Stimulated activated CD8-positive, alpha-beta memory T cell treated with anti-CD3 and anti-CD28 coated beads, Interleukin-12 subunit alpha, Interleukin-12 subunit beta, amount 100 ng/mL, for 1 hour (primary cell): ENCODE results near the gene TUFT1.
"Not testable (repeated sequence)": the region's sequence is repeated elsewhere in the genome, so short reads cannot be mapped to it uniquely, and the experiment has no call there.

Source experiments
- DNase-seq: peaks from one replicate; pipeline ENCODE4 v3.0.0-alpha.2; 2020; ENCODE audit warnings: low read depth

The TUFT1 gene

GRCh38 chr1:151512801-151513625 lies 27.1 kb upstream of the TUFT1 start:
- DNase-seq: no peak

GRCh38 chr1:151513626-151514121 lies 26.4 kb upstream of the TUFT1 start:
- no peak for DNase-seq

GRCh38 chr1:151514366-151514765 lies 25.7 kb upstream of the TUFT1 start:
- DNase-seq: no peak

GRCh38 chr1:151515265-151515664 lies 24.8 kb upstream of the TUFT1 start:
- no peak for DNase-seq

GRCh38 chr1:151516031-151516511 lies 24.0 kb upstream of the TUFT1 start:
- no peak for DNase-seq

- DNase-seq: no peak
These were observed 21.7 kb upstream of the TUFT1 start for GRCh38 chr1:151518431-151518830.

GRCh38 chr1:151518936-151519335 lies 21.2 kb upstream of the TUFT1 start:
- DNase-seq: no peak

- DNase-seq: no peak
These were observed 20.4 kb upstream of the TUFT1 start for GRCh38 chr1:151519667-151520066.

- no peak for DNase-seq
These were observed 19.8 kb upstream of the TUFT1 start for GRCh38 chr1:151520359-151520758.

GRCh38 chr1:151522427-151522826 lies 17.7 kb upstream of the TUFT1 start:
- DNase-seq: not testable (repeated sequence)

GRCh38 chr1:151523326-151523725 lies 16.8 kb upstream of the TUFT1 start:
- no peak for DNase-seq

- DNase-seq: no peak
These were observed 15.4 kb upstream of the TUFT1 start for GRCh38 chr1:151524736-151525135.

GRCh38 chr1:151526735-151527525 lies 13.2 kb upstream of the TUFT1 start:
- no peak for DNase-seq

GRCh38 chr1:151529211-151529702 lies 10.9 kb upstream of the TUFT1 start:
- no peak for DNase-seq

GRCh38 chr1:151529781-151530180 lies 10.3 kb upstream of the TUFT1 start:
- no peak for DNase-seq

GRCh38 chr1:151530461-151530860 lies 9.6 kb upstream of the TUFT1 start:
- DNase-seq: no peak

GRCh38 chr1:151533870-151534269 lies 6.2 kb upstream of the TUFT1 start:
- DNase-seq: no peak

- peak; percentile 63 for DNase-seq
These were observed 5.3 kb upstream of the TUFT1 start for GRCh38 chr1:151534662-151535278.

GRCh38 chr1:151535326-151536271 lies 4.5 kb upstream of the TUFT1 start:
- no peak for DNase-seq

- DNase-seq: no peak
These were observed 3.6 kb upstream of the TUFT1 start for GRCh38 chr1:151536499-151536898.

GRCh38 chr1:151537112-151537511 lies 3.0 kb upstream of the TUFT1 start:
- DNase-seq: no peak
